ENCODE results near the gene MAP3K2.
A peak's percentile ranks its signal among the peaks of the same experiment; 100 is the strongest.

The MAP3K2 gene

DNA sequence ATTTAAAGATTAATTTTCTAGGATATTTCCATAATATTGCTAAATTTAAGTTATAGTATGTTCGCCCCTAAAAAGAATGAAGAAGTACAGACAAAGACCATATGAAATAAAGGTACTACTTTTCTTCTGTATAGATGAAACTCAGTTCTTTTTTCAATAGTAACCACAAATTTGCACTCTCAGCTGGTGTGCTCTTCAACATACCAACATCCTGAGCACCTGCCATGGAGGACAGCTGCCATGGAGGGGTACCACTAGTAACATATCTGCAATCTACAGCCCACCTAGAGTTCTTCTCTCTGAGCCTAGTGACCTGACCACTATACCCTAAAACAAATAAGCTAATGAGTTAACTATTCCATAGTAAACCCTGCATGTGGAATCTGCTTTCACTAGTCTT lies 57.0 kb downstream of the MAP3K2 start:
- no peak for DNase-seq (ENCODE audit: low spot score)
- TF ChIP-seq, protein P1, sequence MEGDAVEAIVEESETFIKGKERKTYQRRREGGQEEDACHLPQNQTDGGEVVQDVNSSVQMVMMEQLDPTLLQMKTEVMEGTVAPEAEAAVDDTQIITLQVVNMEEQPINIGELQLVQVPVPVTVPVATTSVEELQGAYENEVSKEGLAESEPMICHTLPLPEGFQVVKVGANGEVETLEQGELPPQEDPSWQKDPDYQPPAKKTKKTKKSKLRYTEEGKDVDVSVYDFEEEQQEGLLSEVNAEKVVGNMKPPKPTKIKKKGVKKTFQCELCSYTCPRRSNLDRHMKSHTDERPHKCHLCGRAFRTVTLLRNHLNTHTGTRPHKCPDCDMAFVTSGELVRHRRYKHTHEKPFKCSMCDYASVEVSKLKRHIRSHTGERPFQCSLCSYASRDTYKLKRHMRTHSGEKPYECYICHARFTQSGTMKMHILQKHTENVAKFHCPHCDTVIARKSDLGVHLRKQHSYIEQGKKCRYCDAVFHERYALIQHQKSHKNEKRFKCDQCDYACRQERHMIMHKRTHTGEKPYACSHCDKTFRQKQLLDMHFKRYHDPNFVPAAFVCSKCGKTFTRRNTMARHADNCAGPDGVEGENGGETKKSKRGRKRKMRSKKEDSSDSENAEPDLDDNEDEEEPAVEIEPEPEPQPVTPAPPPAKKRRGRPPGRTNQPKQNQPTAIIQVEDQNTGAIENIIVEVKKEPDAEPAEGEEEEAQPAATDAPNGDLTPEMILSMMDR (IDR thresholded peaks at IDR 0.05; ENCODE audit: extremely low read depth, missing control alignments) = no peak

DNA sequence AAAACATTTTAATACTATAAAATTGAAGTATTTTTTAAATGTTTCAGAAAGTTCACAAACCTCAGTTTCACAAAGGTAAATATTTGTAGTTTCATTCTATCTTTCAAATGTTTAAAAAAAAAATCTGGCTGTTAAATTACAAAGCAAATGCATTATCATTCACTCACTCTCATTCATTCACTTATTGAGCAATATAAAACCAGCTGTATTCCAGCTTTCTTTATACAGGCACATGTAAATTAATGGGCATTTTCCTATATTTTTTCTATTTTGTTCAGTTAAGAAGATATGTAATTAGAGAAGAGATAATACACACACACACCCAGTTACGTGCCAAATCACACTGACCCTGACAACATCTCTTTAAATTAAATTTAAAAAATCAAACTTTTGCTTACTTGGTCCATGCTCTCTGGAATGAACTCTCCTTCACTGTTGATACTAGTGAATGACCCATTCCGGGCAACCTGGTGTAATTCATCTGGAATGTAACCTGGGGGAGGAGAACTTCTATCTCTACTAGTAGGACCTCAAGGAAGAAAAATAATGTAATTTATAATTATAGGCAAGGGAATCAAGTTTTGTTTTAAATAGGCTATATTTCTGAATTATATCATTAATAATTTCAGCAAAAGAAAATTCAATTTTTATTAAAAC lies 61.4 kb downstream of the MAP3K2 start:
- no peak for DNase-seq (ENCODE audit: low spot score)
- TF ChIP-seq, protein P1 (IDR thresholded peaks at IDR 0.05; ENCODE audit: extremely low read depth, missing control alignments) = no peak

DNA sequence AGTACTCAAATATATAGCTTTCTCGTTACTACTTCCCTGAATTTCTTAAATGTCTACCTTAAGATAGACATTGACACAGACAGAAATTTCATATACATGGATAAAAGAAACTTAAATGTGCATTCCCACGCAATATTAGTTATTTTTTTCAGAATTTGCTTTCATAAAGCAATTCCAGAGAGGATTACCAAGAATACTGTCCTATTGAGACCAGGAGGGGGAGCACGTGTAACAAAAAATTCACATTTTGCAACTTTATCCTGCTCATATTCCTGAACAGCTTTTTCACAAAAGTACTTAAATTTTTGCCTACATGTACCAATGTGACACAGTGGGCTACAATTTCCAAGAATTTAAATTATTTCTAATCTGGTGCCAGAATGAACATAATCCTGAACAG lies 63.1 kb downstream of the MAP3K2 start:
- TF ChIP-seq, protein P1 (IDR thresholded peaks at IDR 0.05; ENCODE audit: extremely low read depth, missing control alignments) = peak; percentile 29
- DNase-seq (ENCODE audit: low spot score) = no peak

- DNase-seq (ENCODE audit: low spot score) = no peak
- TF ChIP-seq, protein P1 (IDR thresholded peaks at IDR 0.05; ENCODE audit: extremely low read depth, missing control alignments) = no peak
Observed at GRCh38 chr2:127321303-127321702, 66.5 kb downstream of the MAP3K2 start.

- DNase-seq (ENCODE audit: low spot score) = no peak
- TF ChIP-seq, protein P1 (IDR thresholded peaks at IDR 0.05; ENCODE audit: extremely low read depth, missing control alignments) = no peak
Observed at GRCh38 chr2:127320586-127321275, 67.0 kb downstream of the MAP3K2 start.

GRCh38 chr2:127320067-127320466 lies 67.7 kb downstream of the MAP3K2 start:
- DNase-seq (ENCODE audit: low spot score) = no peak
- TF ChIP-seq, protein P1 (IDR thresholded peaks at IDR 0.05; ENCODE audit: extremely low read depth, missing control alignments) = no peak

GRCh38 chr2:127314193-127314988 lies 73.4 kb downstream of the MAP3K2 start:
- DNase-seq (ENCODE audit: low spot score) = no peak
- TF ChIP-seq, protein P1 (IDR thresholded peaks at IDR 0.05; ENCODE audit: extremely low read depth, missing control alignments) = no peak
